ENCODE data around the gene RIC8B. TPM values are rescaled to one million over a fixed set of nuclear protein-coding genes. Genes with fewer than 3 reads are reported as not detected.

Gene RIC8B
- total and polyA plus RNA-seq, 7 experiments from 2014 or later = 8.0 to 21.1 (median 13.4) TPM

DNA sequence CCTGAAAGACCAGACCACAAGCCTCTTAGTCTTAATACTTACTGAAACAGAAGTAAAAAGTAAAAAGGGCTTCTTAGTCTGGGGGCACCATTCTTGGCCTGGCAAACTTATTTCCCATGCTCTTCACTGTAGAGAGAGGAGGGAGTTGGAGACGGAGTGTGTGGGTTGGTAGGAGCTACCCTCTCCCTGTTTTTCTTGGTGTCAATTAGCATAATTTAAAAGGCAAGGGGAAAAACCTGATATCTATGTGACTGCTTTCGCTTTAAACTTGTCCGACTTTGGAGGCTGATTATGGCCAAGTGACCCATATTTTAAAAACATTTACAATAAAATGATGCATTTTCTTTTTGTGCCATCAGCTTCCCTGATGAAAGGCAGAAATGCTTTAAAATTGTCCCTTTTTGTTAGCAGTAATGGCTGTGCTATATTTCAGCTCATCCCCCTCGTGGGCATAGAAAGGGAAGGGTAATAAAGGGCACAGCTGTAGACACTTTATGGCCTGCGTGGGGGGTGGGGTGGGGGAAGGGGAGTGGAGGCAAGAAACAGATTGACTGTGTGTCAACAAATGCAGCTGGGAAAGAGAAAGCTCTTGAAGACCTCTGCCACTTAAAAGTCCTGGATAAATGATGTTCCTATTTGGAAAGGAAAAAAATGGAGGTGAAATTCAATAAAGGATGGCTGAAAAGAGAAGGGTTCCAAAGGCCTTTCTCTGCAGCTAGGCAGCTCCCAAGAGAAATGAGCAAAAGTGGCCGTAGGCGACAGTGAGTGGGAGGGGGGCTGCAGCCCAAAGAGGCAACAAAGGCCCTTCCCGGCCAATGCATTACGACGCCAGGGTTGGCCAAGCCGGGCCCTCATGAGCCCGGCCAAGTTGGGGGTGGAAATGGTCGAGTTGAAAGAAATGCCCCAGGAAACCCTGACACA, 123.8 kb downstream of the RIC8B start:
- Mint-ChIP-seq H3K4me3 (no peak overlapping the region), H3K27ac (peak overlapping the region in 1 of 9 donors; percentile 42), H3K36me3 (peaks cover 0 to 1% (median 0%) of the 10 kb centered on the region in 5 donors), H3K9me3 (peaks cover 0 to 5% (median 2%) of the 10 kb centered on the region in 11 donors), H3K27me3 (peaks cover 16 to 45% (median 24%) of the 10 kb centered on the region in 5 donors), H3K4me1 (peaks cover 8 to 18% (median 15%) of the 10 kb centered on the region in 7 donors)
- no peak overlapping the region for H3K4me3 ChIP-seq (ENCODE audit: low read length)
- CTCF ChIA-PET = interaction anchor here (0.6 kb wide), 1 partner anchor 519 kb away, joined by 3 read pairs; no protein-coding TSS in a partner anchor
- DNase-seq (no peak), ATAC-seq (no peak)
- no peaks in the 10 kb centered on the region for H3K36me3 ChIP-seq (ENCODE audit: control insufficient read depth in 2 of 3, insufficient read depth in 3 of 3, low read length in 3 of 3)
- H3K27me3 ChIP-seq (ENCODE audit: control insufficient read depth in 2 of 2, insufficient read depth in 2 of 2, low read length in 2 of 2) = peaks cover 0 to 3% of the 10 kb centered on the region in 2 donors
- intact Hi-C loops (cut with micrococcal nuclease) = no loop called here
- H3K9me3 ChIP-seq (ENCODE audit: control insufficient read depth in 2 of 3, low read length in 3 of 3) = no peaks in the 10 kb centered on the region
- no peak overlapping the region for H3K27ac ChIP-seq (ENCODE audit: low read depth, low read length)
- peaks cover 0 to 2% of the 10 kb centered on the region in 2 donors for H3K4me1 ChIP-seq (ENCODE audit: control insufficient read depth in 2 of 2, insufficient read depth in 2 of 2, low read length in 2 of 2)
- POLR2A ChIA-PET = no interaction called here

DNA sequence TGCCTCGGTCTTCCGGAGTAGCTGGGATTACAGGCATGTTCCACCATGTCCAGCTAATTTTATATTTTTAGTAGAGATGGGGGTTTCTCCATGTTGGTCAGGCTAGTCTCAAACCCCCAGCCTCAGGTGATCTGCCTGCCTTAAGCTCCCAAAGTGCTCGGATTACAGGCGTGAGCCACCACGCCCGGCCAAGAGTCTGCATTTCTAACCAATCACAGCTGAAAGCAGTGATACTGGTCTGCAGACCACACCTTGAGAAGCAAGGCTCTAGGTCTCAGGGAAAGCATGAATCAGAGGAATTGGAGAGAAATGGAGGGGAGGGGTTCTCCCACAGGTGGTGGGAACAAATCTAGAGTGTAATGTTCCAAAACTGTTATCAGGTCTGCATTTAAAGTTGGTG, 126.1 kb downstream of the RIC8B start:
- Histone ChIP-seq H3K4me1 (ENCODE audit: control insufficient read depth in 2 of 2, insufficient read depth in 2 of 2, low read length in 2 of 2) (peaks cover 0 to 4% of the 10 kb centered on the region in 2 donors), H3K27ac (ENCODE audit: low read depth, low read length) (no peak overlapping the region), H3K27me3 (ENCODE audit: control insufficient read depth in 2 of 2, insufficient read depth in 2 of 2, low read length in 2 of 2) (peaks cover 0 to 5% of the 10 kb centered on the region in 2 donors), H3K36me3 (ENCODE audit: control insufficient read depth in 2 of 3, insufficient read depth in 3 of 3, low read length in 3 of 3) (no peaks in the 10 kb centered on the region), H3K9me3 (ENCODE audit: control insufficient read depth in 2 of 3, low read length in 3 of 3) (no peaks in the 10 kb centered on the region), H3K4me3 (ENCODE audit: low read length) (no peak overlapping the region)
- ATAC-seq (no peak), DNase-seq (no peak)
- Mint-ChIP-seq H3K4me3 (no peak overlapping the region), H3K9me3 (peaks cover 0 to 5% (median 2%) of the 10 kb centered on the region in 11 donors), H3K27ac (no peak overlapping the region), H3K27me3 (peaks cover 28 to 54% (median 34%) of the 10 kb centered on the region in 5 donors), H3K4me1 (peaks cover 10 to 22% (median 16%) of the 10 kb centered on the region in 7 donors), H3K36me3 (peaks cover 0 to 1% (median 0%) of the 10 kb centered on the region in 5 donors)
- intact Hi-C loops (cut with micrococcal nuclease) = no loop called here
- POLR2A ChIA-PET = no interaction called here
- CTCF ChIA-PET = no interaction called here

DNA sequence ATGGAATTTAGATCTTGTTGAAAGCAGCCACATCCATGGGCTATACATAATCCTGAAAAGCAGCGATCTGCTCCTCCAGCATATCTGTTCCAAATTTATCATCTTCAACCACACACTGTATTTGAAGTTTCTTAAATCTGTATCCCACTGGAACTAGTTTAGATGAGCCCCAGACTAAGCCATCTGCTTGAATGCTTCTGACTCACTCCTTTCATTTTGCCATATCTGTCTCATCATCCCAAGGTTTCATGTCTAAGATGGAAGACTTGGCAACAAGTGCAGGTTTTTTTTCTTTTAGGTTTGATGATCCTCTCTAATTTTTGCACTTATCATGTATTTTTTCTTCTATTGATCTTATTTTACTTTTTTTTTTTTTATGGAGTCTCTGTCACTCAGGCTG, 126.8 kb downstream of the RIC8B start:
- Histone ChIP-seq H3K36me3 (ENCODE audit: control insufficient read depth in 2 of 3, insufficient read depth in 3 of 3, low read length in 3 of 3) (no peaks in the 10 kb centered on the region), H3K27me3 (ENCODE audit: control insufficient read depth in 2 of 2, insufficient read depth in 2 of 2, low read length in 2 of 2) (peaks cover 0 to 5% of the 10 kb centered on the region in 2 donors), H3K9me3 (ENCODE audit: control insufficient read depth in 2 of 3, low read length in 3 of 3) (no peaks in the 10 kb centered on the region), H3K4me1 (ENCODE audit: control insufficient read depth in 2 of 2, insufficient read depth in 2 of 2, low read length in 2 of 2) (peaks cover 0 to 4% of the 10 kb centered on the region in 2 donors), H3K4me3 (ENCODE audit: low read length) (no peak overlapping the region), H3K27ac (ENCODE audit: low read depth, low read length) (no peak overlapping the region)
- ChIA-PET POLR2A (no interaction called here), CTCF (no interaction called here)
- H3K4me1 Mint-ChIP-seq = peaks cover 5 to 16% (median 9%) of the 10 kb centered on the region in 7 donors
- intact Hi-C loops (cut with micrococcal nuclease) = no loop called here
- peaks cover 0 to under 1% (median 0%) of the 10 kb centered on the region in 11 donors for H3K9me3 Mint-ChIP-seq
- no peak overlapping the region for H3K27ac Mint-ChIP-seq
- H3K4me3 Mint-ChIP-seq = no peak overlapping the region
- ATAC-seq = no peak
- DNase-seq = no peak
- H3K36me3 Mint-ChIP-seq = no peaks in the 10 kb centered on the region
- H3K27me3 Mint-ChIP-seq = peaks cover 28 to 59% (median 37%) of the 10 kb centered on the region in 5 donors

DNA sequence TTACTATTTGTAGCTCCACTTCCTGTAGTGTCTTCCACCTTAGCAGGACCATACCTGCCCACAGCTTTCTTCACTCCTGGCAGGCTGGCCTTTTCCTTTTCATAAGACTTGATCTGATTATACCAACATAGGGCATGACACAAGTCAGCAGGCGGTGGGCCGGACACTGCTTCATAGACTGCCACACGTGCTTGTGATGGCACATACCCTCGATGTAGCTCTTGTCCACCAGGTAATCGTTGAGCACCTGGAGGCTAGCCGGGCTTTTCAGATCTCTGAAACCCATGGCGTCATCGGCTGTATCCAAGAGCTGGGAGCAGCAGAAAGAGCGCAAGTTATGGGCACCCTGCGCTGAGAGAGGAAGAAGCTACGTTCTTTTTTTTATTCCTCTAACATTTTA, 127.6 kb downstream of the RIC8B start:
- H3K4me3 ChIP-seq (ENCODE audit: low read length) = no peak overlapping the region
- H3K27ac Mint-ChIP-seq = no peak overlapping the region
- ChIA-PET CTCF (no interaction called here), POLR2A (no interaction called here)
- H3K36me3 Mint-ChIP-seq = peaks cover 0 to 3% (median 0%) of the 10 kb centered on the region in 5 donors
- H3K4me1 Mint-ChIP-seq = peaks cover 7 to 15% (median 9%) of the 10 kb centered on the region in 7 donors
- H3K27me3 Mint-ChIP-seq = peaks cover 28 to 66% (median 44%) of the 10 kb centered on the region in 5 donors
- H3K27ac ChIP-seq (ENCODE audit: low read depth, low read length) = no peak overlapping the region
- no peaks in the 10 kb centered on the region for H3K36me3 ChIP-seq (ENCODE audit: control insufficient read depth in 2 of 3, insufficient read depth in 3 of 3, low read length in 3 of 3)
- no peaks in the 10 kb centered on the region for H3K9me3 ChIP-seq (ENCODE audit: control insufficient read depth in 2 of 3, low read length in 3 of 3)
- no peak overlapping the region for H3K4me3 Mint-ChIP-seq
- no peaks in the 10 kb centered on the region for H3K9me3 Mint-ChIP-seq
- ATAC-seq = no peak
- no peak for DNase-seq
- H3K27me3 ChIP-seq (ENCODE audit: control insufficient read depth in 2 of 2, insufficient read depth in 2 of 2, low read length in 2 of 2) = peaks cover 0 to 5% of the 10 kb centered on the region in 2 donors
- peaks cover 0 to 4% of the 10 kb centered on the region in 2 donors for H3K4me1 ChIP-seq (ENCODE audit: control insufficient read depth in 2 of 2, insufficient read depth in 2 of 2, low read length in 2 of 2)
- intact Hi-C loops (cut with micrococcal nuclease) = no loop called here

DNA sequence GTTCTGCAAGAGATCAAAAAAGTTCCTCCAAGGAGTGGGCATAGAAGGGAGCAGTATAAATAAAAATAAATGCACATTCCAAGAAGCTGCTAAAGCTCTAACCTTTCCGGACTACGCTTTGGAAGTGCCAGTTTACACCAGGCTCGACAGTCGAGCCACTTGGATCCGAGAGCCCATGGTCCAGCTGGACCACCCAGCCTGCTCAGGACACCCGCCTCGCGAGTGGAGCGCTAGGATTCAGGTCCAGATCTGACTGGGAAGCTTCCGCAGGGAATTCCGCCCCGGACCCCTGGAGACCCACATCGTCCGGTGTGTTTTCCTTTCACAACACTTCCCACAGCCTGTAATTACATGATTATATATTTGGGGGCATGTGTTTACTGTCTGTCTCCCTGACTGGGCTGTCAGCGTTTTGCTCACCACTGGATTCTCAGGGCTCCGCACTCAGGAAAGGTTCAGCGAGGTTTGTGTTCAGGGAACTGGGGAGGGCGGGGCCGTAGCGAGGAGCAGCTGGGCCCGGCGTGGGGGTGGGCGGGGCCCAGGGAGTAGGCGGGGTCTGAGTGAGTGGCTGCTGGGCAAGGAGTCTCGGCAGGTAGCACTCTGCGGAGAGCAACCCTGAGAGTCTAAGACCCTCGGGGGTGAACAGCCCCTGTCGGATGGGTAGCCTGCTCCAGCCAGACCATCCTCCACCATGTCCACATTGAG, 128.9 kb downstream of the RIC8B start:
- Histone ChIP-seq H3K4me1 (ENCODE audit: control insufficient read depth in 2 of 2, insufficient read depth in 2 of 2, low read length in 2 of 2) (peaks cover 0 to 4% of the 10 kb centered on the region in 2 donors), H3K9me3 (ENCODE audit: control insufficient read depth in 2 of 3, low read length in 3 of 3) (no peaks in the 10 kb centered on the region), H3K27ac (ENCODE audit: low read depth, low read length) (no peak overlapping the region), H3K36me3 (ENCODE audit: control insufficient read depth in 2 of 3, insufficient read depth in 3 of 3, low read length in 3 of 3) (no peaks in the 10 kb centered on the region), H3K27me3 (ENCODE audit: control insufficient read depth in 2 of 2, insufficient read depth in 2 of 2, low read length in 2 of 2) (peaks cover 0 to 5% of the 10 kb centered on the region in 2 donors), H3K4me3 (ENCODE audit: low read length) (peak overlapping the region; percentile 55)
- ChIA-PET POLR2A (no interaction called here), CTCF (interaction anchor here (0.9 to 1.0 kb wide), 2 partner anchors 17 to 23 kb away, joined by 3 read pairs; no protein-coding TSS in a partner anchor)
- DNase-seq (peak; percentile 33 to 81 (median 64)), ATAC-seq (peak; percentile 95)
- Mint-ChIP-seq H3K27ac (peak overlapping the region in 1 of 9 donors; percentile 60), H3K36me3 (peaks cover 0 to 3% (median 0%) of the 10 kb centered on the region in 5 donors), H3K4me3 (peak overlapping the region; percentile 32 to 82 (median 68)), H3K27me3 (peaks cover 36 to 65% (median 46%) of the 10 kb centered on the region in 5 donors), H3K9me3 (no peaks in the 10 kb centered on the region), H3K4me1 (peaks cover 7 to 14% (median 11%) of the 10 kb centered on the region in 7 donors)
- intact Hi-C loops (cut with micrococcal nuclease) = no loop called here

DNA sequence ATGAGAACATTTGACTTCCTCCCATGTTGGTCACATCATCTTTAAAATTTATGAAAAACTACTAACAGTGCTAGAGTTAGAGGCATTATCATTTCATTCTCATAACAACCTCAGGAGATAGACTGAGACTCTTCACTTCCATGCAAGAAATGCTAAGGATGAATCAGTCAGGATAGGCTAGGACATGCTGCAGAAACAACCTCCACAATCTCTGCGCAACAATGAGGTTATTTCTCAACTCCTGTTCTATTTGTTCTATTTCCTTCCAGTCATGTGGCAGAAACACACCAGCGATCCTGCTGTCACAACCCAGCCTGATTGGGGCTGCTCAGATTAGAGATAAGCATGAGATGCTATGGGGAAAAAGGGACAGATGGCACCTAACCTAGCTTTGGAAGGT, 132.2 kb downstream of the RIC8B start:
- POLR2A ChIA-PET = no interaction called here
- Mint-ChIP-seq H3K9me3 (no peaks in the 10 kb centered on the region), H3K27ac (no peak overlapping the region), H3K4me3 (no peak overlapping the region), H3K36me3 (peaks cover 0 to 3% (median 0%) of the 10 kb centered on the region in 5 donors), H3K27me3 (peaks cover 36 to 52% (median 42%) of the 10 kb centered on the region in 5 donors), H3K4me1 (peaks cover 11 to 29% (median 16%) of the 10 kb centered on the region in 7 donors)
- Histone ChIP-seq H3K4me1 (ENCODE audit: control insufficient read depth in 2 of 2, insufficient read depth in 2 of 2, low read length in 2 of 2) (peaks cover 0 to 4% of the 10 kb centered on the region in 2 donors), H3K36me3 (ENCODE audit: control insufficient read depth in 2 of 3, insufficient read depth in 3 of 3, low read length in 3 of 3) (no peaks in the 10 kb centered on the region), H3K27ac (ENCODE audit: low read depth, low read length) (no peak overlapping the region), H3K27me3 (ENCODE audit: control insufficient read depth in 2 of 2, insufficient read depth in 2 of 2, low read length in 2 of 2) (peaks cover 0 to 5% of the 10 kb centered on the region in 2 donors), H3K9me3 (ENCODE audit: control insufficient read depth in 2 of 3, low read length in 3 of 3) (no peaks in the 10 kb centered on the region), H3K4me3 (ENCODE audit: low read length) (no peak overlapping the region)
- DNase-seq (no peak), ATAC-seq (no peak)
- intact Hi-C loops (cut with micrococcal nuclease) = no loop called here
- CTCF ChIA-PET = no interaction called here

All from naive thymus-derived CD4-positive, alpha-beta T cell (primary cell).